ENCODE measurements around the gene NMT2. TPM values are rescaled to one million over a fixed set of nuclear protein-coding genes. Genes with fewer than 3 reads are reported as not detected.

Gene NMT2
- total and polyA plus RNA-seq, 2 donors: 14.5 to 41.2 TPM

DNA sequence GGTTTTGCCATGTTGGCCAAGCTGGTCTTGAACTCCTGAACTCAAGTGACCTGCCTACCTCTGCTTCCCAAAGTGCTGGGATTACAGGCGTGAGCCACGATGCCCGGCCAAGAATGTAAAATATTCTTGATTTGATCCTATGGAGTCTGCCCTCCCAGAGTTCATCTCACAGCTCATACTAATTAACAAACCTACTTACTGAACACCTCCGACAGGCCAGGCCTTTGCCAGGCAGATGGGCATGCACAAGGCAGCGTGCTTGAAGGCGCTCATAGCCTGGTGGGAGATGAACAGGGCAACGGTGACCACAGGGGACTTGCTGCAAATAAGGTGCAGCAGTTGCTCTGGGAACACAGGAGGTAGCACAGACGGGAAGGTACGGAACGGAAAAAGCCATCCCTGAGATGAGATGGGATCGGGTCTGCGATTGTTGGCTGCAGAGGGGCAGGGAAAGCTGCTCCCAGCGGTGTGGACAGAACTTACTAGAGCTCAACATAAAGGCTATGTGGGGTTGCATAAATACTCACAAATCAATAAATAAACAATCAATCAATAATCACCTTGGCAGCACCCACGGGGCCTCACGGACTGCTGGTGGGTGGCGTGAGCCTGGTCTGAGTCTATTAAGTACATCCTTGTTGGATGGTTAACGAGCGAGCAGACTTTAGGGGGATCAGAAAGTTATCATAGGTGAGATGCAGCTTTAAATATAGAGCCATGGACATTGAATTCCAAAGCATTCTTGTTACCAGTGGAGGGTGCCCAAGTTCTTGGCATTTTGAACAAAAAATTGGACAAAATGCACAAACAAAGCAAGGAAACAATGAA lies 84.6 kb downstream of the NMT2 start:
- H3K4me1 ChIP-seq (ENCODE audit: insufficient read depth): peaks cover 3% of the 10 kb centered on the region
- 75% methylated on average over 18 of the region's 18 CpGs for WGBS
- peak overlapping the region; percentile 24 for H3K4me3 ChIP-seq (ENCODE audit: low read depth, low read length)
- no peak overlapping the region for H3K27ac ChIP-seq (ENCODE audit: low read depth)
- H3K36me3 ChIP-seq (ENCODE audit: insufficient read depth): no peaks in the 10 kb centered on the region
- DNase-seq (ENCODE audit: extremely low spot score): no peak

DNA sequence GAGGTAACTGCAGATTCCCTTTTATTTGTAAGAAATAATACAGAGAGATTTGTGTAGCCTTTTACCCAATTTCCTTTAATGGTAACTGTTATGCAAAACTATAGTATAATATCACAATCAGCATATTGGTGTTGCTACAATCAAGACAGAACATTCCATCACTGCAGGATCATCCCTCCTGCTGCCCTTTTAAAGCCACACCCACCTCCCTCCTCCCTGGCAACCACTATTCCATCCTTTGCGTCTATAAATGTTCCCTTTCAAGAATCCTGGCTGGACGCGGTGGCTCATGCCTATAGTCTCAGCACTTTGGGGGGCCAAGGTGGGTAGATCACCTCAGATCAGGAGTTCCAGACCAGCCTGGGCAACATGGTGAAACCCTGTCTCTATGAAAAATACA lies 93.1 kb downstream of the NMT2 start:
- 91% methylated on average over 3 of the region's 3 CpGs for WGBS
- no peak for DNase-seq (ENCODE audit: extremely low spot score)
- Histone ChIP-seq H3K27ac (ENCODE audit: low read depth) (no peak overlapping the region), H3K4me1 (ENCODE audit: insufficient read depth) (no peaks in the 10 kb centered on the region), H3K4me3 (ENCODE audit: low read depth, low read length) (no peak overlapping the region), H3K36me3 (ENCODE audit: insufficient read depth) (no peaks in the 10 kb centered on the region)

DNA sequence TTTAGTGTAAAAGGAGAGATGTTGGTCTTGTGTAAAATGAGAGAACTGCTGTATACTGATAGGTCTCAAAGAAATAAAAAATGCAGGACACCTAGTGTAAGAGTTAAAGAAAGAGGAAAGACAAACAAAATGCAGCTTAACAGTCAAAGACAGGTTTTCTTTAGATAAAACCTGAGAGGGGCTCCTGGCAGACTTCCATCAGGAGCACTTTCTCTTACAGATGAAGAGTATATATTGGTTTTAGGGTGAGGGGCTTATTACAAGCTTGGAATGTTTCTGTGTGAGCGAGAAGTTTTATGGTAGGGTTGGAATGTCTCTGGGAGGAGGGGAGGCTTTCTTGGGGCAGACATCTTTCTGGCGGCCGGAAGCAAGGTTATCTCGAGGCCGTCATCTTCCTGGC lies 96.1 kb downstream of the NMT2 start:
- no peak overlapping the region for H3K4me3 ChIP-seq (ENCODE audit: low read depth, low read length)
- no peaks in the 10 kb centered on the region for H3K36me3 ChIP-seq (ENCODE audit: insufficient read depth)
- no peak overlapping the region for H3K27ac ChIP-seq (ENCODE audit: low read depth)
- no peaks in the 10 kb centered on the region for H3K4me1 ChIP-seq (ENCODE audit: insufficient read depth)
- 88% methylated on average over 5 of the region's 5 CpGs for WGBS
- DNase-seq (ENCODE audit: extremely low spot score): no peak

DNA sequence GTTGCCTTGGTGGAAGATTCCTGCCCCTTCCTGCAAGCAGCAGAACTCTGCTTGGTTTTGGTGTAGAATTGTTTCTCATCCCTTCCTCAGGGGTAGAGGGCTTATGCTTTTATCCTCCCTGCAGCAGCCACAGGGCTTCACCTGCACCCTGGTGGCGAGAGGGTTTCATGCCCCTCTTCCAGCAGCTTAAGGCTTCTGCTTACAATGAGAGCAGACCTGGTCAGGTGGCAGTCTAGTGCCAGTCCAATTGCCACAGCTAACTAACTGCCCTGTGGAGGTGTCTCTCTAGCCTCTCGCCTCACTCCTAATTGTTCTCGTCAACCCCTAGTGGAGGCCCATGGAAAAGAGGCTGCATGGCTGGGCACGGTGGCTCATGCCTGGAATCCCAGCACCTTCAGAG lies 99.3 kb downstream of the NMT2 start:
- Histone ChIP-seq H3K4me1 (ENCODE audit: insufficient read depth) (no peaks in the 10 kb centered on the region), H3K27ac (ENCODE audit: low read depth) (no peak overlapping the region), H3K36me3 (ENCODE audit: insufficient read depth) (no peaks in the 10 kb centered on the region), H3K4me3 (ENCODE audit: low read depth, low read length) (no peak overlapping the region)
- 69% methylated on average over 4 of the region's 4 CpGs for WGBS
- DNase-seq (ENCODE audit: extremely low spot score): no peak

DNA sequence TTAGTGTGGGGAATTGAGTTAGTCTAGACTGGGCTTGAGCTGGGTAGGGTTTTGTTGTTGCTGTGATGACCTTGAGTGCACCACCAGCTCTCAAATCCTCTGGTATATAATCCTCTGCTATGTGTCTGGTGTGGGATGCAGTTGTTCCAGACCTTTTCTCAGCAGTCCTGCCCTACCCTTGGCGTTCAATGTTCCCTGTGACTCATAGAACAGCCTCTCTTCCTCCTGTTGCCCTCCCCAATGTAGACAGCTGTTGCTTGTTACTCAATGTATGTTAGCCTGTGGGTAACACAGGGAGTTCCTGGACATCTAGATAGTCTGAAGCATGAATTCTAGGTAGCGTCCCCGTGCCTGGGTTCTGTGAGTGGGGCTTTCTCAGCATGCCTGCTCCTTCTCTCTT lies 99.7 kb downstream of the NMT2 start:
- H3K36me3 ChIP-seq (ENCODE audit: insufficient read depth): no peaks in the 10 kb centered on the region
- H3K4me1 ChIP-seq (ENCODE audit: insufficient read depth): no peaks in the 10 kb centered on the region
- no peak for DNase-seq (ENCODE audit: extremely low spot score)
- H3K27ac ChIP-seq (ENCODE audit: low read depth): no peak overlapping the region
- 75% methylated on average over 3 of the region's 3 CpGs for WGBS
- no peak overlapping the region for H3K4me3 ChIP-seq (ENCODE audit: low read depth, low read length)

DNA sequence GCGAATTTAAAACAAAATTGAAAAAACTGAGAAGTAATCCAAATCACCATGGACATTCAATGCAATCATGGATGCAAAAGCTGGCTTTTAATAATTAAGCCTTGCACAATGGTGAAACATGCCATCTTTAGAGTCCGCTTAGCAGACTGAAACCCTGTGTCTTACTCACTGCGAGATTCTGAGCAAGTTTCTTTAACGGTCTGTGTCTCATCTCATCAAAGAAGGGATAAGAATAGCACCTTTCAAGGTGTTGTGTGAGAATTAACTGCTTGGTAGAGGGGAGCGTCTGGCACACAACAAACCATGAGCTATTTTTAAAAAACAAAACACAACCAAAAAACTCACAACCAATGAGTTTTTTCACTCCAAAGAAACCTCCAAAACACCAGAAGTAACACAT lies 101.3 kb downstream of the NMT2 start:
- Histone ChIP-seq H3K36me3 (ENCODE audit: insufficient read depth) (no peaks in the 10 kb centered on the region), H3K27ac (ENCODE audit: low read depth) (no peak overlapping the region), H3K4me1 (ENCODE audit: insufficient read depth) (no peaks in the 10 kb centered on the region), H3K4me3 (ENCODE audit: low read depth, low read length) (no peak overlapping the region)
- no peak for DNase-seq (ENCODE audit: extremely low spot score)
- 95% methylated on average over 5 of the region's 5 CpGs for WGBS

DNA sequence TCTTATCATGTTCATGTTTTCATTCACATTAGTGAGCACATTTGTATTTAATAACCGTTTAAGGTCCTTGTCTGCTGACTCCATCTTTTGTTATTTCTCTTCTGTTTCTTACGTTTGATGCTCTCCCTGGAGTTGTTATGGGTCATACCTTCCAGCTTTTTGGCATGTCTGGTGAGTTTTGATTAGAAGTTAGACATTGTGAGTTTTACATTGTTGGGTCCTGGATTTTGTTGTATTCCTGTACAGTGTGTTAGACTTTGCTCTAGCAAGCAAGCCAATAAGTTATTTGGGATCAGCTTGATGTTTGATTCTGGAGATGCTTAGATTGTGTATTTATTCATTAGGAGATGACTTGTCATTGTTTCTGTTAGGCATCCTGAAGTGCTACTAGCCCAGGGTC lies 107.9 kb downstream of the NMT2 start:
- no peak for DNase-seq (ENCODE audit: extremely low spot score)
- H3K4me1 ChIP-seq (ENCODE audit: insufficient read depth): no peaks in the 10 kb centered on the region
- WGBS: 76% methylated on average over 2 of the region's 2 CpGs
- H3K27ac ChIP-seq (ENCODE audit: low read depth): no peak overlapping the region
- H3K4me3 ChIP-seq (ENCODE audit: low read depth, low read length): no peak overlapping the region
- H3K36me3 ChIP-seq (ENCODE audit: insufficient read depth): no peaks in the 10 kb centered on the region

DNA sequence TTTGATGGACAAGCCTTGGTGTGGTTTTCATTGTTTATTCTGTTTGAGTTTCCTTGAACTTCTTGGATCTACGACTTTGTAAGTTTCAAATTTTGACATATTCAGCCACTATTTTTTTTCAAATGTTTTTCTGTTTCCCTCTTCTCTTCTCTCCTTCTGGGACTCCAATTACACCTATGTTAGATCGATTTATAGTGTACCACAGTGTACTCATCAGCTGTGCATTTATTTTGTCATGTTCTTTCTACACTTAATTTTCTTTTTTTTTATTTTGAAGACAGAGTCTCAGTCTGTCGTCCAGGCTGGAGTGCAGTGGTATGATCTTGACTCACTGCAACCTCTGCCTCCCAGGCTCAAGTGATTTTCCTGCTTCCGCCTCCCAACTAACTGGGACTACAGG lies 108.6 kb downstream of the NMT2 start:
- H3K4me3 ChIP-seq (ENCODE audit: low read depth, low read length): no peak overlapping the region
- no peaks in the 10 kb centered on the region for H3K4me1 ChIP-seq (ENCODE audit: insufficient read depth)
- 79% methylated on average over 4 of the region's 4 CpGs for WGBS

DNA sequence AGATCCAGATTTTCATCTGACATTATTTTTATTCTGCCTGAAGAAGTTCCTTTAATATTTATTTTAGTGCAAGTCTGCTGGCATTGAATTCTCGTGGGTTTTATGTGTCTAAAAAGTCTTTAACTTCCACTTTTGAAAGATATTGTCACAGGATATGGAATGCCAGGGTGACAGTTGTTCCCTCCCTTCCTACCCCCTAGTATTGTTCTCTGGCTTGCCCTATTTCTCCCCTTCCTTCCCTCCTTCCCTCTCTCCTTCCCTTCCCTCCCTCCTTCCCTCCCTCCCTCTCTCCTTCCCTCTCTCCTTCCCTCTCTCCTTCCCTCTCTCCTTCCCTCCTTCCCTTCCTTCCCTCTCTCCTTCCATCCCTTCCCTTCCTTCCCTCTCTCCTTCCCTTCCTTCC lies 109.8 kb downstream of the NMT2 start:
- WGBS: 48% methylated on average over 1 of the region's 1 CpG
- Histone ChIP-seq H3K4me3 (ENCODE audit: low read depth, low read length) (no peak overlapping the region), H3K4me1 (ENCODE audit: insufficient read depth) (no peaks in the 10 kb centered on the region), H3K27ac (ENCODE audit: low read depth) (no peak overlapping the region), H3K36me3 (ENCODE audit: insufficient read depth) (no peaks in the 10 kb centered on the region)
- no peak for DNase-seq (ENCODE audit: extremely low spot score)

More for the DNA sequence above, 108.6 kb downstream of the NMT2 start:
- H3K27ac ChIP-seq (ENCODE audit: low read depth): no peak overlapping the region
- DNase-seq (ENCODE audit: extremely low spot score): no peak
- H3K36me3 ChIP-seq (ENCODE audit: insufficient read depth): no peaks in the 10 kb centered on the region

Small RNA genes lying within 50 kb of the gene (small RNA-seq; reads per million reads assigned to genes)
- not detected for gene AL590365.1

Other genes with a start within 250 kb of the NMT2 start
- gene DCLRE1C, start 214.6 kb downstream of the NMT2 start, total RNA-seq: 19.5 TPM
- gene DCLRE1C, start 214.6 kb downstream of the NMT2 start, polyA plus RNA-seq: 7.1 TPM
- not detected for gene MEIG1, start 209.3 kb downstream of the NMT2 start, total RNA-seq
- 0.22 TPM for gene MEIG1, start 209.3 kb downstream of the NMT2 start, polyA plus RNA-seq
- not detected for gene OLAH, start 124.8 kb downstream of the NMT2 start, total RNA-seq
- gene OLAH, start 124.8 kb downstream of the NMT2 start, polyA plus RNA-seq: 0.47 TPM
- 5.2 TPM for gene ACBD7, start 79.9 kb downstream of the NMT2 start, total RNA-seq
- 0.15 TPM for gene ACBD7, start 79.9 kb downstream of the NMT2 start, polyA plus RNA-seq
- gene RPP38, start 71.3 kb downstream of the NMT2 start, total RNA-seq: 7.5 TPM
- gene RPP38, start 71.3 kb downstream of the NMT2 start, polyA plus RNA-seq: 19.8 TPM
- gene FAM171A1, start 202.6 kb upstream of the NMT2 start, total RNA-seq: 19.6 TPM
- 19.7 TPM for gene FAM171A1, start 202.6 kb upstream of the NMT2 start, polyA plus RNA-seq

All from urinary bladder (tissue), 4 donors.